ENCODE measurements around the gene IVNS1ABP.
"Not testable (repeated sequence)": the region's sequence is repeated elsewhere in the genome, so short reads cannot be mapped to it uniquely, and the experiment has no call there.

IVNS1ABP gene

DNA sequence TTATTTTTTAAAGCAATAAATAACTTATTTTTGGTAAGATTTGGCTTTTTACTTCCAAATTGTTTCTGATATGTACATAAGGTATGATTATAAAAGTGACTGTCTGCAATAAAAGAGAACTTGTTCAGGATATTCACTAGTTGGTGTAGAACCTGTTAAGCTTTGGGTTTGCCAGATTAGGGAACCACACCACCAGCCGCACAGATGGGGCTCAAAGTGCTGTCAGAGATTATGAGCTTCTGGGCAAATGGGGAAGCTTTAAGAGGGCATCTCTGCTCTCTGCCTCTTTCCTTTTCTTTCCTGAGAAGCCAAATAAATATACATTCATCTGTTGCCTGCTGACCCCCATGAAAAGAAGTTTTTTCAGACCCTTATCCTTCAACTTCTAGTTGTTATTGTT lies 25.4 kb downstream of the IVNS1ABP start:
- no peak for DNase-seq

DNA sequence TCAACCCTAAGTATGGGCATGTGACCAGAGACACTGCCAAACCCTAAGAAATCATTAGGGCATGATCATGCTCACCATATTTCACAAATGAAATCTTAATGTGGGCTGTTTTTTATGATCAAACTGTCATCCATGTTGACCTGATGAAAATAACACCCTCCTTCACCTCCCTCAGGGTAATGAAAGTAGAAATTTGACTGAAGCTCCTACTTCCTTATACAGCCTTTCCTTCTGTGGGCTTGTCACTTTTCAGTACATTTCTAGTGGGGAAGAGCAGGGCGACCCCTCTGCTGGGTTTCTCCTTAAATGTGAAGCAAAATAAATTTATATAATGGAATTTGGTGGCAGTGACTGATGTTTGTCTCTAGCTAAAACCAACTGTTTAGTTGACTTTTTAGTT lies 25.9 kb downstream of the IVNS1ABP start:
- no peak for DNase-seq

DNA sequence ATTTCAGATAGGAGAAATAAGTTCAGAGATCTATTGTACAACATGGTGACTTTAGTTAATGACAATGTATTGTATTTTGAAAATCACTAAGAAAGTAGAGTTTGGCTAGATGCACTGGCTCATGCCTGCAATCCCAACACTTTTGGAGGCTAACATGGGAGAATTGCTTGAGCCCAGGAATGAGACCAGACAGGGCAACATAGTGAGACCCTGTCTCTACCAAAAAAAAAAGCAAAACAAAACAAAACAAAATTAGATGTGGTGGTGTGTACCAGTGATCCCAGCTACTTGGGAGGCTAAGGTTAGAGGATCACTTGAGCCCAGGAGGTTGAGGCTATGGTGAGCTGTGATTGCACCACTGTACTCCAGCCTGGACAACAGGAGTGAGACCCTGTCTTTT lies 27.2 kb downstream of the IVNS1ABP start:
- no peak for DNase-seq

DNA sequence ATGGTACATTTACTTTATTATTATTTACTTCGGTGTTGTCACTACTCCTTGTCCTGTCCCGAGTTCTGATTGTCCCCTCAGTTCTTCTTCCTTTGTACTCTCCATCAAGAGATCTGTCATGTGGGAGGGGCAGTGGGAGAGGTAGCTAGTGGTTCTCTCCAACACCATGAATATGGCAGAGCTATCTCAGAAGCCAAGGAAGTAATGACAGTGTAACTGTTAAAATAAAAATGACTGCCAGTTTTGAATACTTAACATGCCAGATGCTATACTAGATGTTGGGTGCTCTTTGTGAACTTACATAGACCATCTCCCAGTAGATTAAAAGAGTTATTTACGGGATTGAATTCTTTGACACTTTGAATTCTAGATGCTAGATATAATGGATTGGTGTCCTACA lies 28.6 kb downstream of the IVNS1ABP start:
- DNase-seq = no peak

DNA sequence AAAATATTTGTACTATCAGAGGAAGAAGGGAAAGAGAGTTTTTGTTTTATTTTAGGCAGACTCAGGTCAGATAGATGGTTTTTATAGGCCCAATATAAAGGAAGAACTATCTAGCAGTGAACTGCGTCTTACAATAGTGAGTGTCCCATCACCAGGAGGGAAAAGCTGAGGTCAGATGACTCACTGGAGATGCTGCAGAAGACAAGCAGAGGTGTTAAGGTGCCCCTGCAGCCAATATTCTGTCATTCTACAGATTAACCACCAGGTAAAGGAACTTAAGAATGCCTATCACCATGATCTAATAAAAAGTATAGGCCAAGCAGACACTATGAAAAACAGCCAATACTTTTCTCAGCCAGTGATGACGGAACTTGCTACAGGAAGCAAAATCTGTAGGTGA lies 29.6 kb downstream of the IVNS1ABP start:
- DNase-seq = no peak

DNA sequence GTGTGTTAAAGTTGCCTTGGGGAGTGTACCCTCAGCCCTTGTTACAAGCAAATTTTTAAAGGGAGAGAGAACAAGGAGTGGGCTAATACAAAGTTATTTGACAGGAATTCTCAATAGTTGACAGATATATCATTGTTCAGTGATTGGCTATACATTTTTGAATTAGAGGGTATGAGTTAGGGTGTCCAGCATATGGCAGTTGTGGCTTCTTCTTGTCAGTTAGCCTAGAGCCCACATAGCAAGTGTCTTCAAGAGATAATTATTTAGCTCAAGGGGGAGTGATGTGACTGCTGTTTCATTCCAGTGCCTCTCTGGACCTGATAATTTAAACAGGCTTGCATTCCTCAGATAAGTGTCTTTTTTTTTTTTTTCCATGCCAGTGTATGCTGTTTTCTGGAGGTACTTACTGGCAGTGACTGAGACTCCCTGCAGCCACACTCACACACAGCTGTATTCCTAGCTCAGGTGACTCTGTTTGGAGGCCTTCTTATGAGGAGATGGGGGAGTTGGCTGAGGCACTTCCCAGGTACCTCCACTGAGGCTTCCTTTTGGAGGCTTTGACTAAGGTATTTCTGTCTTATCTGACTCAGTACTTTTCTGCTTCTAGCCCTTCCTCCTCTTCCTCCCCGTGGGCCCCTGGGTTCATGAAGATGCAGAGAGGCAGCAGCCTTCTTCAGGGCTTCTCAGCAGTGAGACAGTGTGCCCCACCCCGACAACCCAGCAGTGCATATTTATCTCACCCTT lies 32.3 kb downstream of the IVNS1ABP start:
- no peak for DNase-seq

DNA sequence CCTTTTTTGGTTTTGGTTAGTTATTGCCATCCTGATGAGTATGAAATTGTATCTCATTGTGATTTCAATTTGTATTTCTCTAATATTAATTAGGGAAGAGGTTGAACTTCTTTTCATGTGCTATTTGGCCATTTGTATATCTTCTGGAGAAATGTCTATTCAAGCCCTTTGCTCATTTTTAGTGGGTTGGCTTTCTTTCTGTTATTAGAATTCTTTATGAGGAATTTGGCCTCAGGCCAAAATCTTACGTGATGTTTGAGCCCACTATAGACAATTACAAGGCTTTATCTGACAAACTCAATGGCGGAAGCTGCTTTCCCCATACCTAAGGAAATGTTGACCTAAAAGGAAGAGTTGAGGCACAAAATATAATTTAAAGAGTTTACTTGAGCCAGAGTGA lies 32.9 kb downstream of the IVNS1ABP start:
- no peak for DNase-seq

DNA sequence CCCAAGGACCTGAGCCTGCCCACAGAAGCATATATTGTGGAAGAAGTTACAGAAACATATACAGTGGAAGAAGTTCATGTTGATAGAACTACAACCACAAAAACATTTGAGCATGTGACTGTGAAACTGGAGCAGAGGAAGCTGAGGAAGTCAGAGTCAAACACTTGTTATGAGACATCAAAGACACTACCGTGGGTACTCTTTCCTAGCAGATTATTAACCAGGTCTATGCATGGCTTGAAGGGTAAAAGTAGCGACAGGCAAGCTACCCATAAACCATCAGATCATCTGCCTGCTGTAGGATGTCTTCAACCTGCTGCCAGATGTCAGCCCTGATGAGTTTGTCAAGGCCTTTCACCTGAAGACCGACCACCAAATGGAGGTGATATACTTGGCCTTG lies 35.8 kb downstream of the IVNS1ABP start:
- DNase-seq = no peak

DNA sequence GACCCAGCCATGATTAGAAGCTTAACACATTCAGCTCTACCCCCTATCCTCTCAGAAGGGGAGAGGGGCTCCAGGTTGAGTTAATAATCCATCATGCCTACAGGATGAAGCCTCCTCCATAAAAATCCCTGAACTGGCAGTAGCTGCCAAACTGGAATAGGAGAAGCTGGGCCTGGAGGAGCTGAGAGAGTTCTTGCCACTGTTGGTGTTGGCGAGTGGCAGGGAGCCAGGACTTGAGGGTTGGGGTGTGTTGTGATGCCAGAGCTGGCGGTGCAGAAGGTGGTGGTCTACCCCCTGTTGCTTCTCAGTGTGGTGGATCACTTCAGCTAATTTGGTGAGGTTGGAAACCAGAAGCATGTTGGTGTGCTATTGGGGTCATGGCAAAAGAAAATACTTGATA lies 36.5 kb downstream of the IVNS1ABP start:
- DNase-seq = no peak

DNA sequence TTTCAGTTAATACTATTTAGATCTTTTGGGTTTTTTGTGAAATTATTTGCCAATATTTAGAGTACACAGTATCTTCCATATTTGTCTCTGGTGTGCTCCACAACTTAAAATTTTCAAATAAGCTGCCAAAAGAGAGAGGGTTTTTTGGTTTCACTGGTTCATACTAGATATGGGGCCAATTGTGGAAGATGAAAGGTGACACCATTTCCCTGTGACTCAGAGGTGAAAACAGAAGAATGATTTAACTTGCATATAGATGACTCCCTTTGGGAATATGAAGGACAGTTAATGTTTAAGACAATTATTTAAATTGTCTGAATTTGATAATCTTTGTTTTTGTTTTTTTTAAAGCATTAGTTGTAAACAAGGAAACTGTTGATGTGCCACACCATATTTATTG lies 37.5 kb downstream of the IVNS1ABP start:
- DNase-seq = no peak

DNA sequence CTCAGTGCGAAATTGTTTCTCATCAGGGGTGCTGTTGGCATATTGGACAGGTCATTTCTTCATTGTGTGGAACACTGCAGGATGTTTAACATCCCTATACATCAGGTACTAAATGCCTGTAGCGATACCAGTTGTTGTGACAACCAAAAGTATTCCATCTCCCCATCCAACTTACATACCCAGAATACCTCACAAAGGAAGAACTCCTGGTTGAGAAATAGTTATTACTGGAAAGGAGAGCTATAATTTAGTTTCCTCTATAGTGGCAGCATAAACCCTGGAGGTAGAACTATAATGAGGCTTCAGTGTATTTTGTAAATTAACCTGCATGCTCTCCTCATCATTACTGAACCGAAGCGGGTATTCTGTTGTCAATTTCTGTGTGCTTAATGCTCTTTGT lies 45.1 kb downstream of the IVNS1ABP start:
- DNase-seq = no peak

DNA sequence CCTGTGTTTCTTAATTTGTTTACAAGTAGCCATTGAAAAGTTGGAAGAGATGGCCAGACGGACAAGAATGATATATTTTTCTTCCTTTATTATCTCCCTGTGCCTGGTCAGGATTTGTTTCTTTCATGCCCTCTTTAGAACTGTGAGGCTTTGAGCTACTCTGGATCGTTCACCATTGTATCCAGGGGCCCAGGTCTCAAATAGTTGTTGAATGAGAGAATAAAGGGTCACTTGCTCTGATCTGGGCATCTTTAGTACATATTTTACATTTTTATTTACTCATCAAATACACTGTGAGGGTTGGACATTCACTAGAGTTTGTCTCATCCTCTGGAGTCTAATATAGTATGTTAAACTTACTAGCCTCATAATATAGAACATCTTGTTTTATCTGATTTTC lies 48.7 kb downstream of the IVNS1ABP start:
- DNase-seq = no peak

DNA sequence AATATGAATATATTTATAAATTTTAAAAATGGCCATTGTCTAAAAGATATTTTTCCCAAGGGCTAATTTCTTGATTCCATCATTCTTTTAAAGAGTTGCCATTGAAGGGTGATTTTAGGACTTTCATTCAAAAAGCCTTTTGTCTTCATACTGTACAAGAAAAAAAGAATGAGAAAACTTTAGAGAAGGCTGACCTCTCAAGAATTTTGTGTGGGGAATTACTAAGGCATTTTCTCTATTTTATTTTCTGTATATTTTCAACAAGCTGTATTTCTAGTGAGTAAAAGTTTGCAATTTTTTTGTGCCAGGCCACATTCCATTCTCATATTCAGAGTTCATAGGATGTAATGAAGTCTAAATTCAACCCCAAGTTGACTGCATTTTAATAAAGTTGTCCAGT lies 49.3 kb downstream of the IVNS1ABP start:
- no peak for DNase-seq

DNA sequence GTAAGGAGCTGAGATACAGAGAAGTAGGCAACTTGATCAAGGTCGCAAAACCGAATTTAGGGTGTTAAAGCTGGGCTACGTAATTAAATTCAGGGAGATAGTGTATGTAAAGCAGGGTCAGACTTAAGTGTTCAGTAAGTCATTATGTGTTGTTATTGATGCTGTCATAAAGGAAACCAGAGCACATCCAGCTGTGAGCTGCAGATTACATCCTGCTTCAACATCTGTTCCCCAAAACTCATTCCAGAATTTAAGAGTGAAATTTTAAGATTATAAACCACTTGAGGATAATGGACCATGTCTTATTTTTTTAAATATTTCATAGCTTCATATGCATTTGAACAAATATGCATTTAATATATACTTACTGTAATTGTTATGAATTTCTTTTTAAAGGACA lies 49.7 kb downstream of the IVNS1ABP start:
- DNase-seq = no peak

DNA sequence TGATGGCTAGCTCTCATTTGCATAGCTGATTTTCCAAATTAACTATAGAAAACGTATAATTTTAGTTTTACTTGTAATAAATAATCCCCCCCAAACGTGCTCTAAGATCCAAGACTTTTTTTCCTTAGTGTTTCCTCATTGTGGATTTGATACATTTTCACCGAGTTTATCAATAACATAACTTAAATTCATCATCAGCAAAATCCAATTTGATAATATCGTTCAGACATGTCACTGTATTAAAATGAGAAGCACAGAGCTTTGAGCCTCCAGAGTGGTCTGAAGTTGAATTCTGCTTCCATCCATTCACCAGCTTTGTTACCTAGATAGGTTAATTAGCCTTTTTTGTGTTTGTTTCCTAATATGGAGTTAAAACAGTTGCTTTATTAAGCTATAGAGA lies 51.7 kb downstream of the IVNS1ABP start:
- no peak for DNase-seq

DNA sequence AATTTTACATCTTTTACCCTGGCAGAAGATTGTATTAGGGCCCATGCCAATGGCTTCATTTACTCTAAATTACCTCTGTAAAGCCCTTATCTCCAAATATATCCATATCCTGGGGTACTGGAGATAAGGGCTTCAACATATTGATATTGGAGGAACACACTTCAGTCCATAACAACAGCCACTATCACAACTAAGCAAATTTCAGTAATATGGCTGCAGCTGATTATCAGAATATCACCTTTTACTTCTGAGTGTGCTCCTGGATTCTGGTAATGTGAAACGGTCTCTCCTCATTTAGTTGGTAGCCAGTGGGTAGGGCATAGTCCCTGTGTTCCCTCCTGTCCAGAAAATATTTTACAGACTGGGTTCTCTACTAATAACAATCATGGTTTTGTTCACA lies 53.3 kb downstream of the IVNS1ABP start:
- DNase-seq = no peak

DNA sequence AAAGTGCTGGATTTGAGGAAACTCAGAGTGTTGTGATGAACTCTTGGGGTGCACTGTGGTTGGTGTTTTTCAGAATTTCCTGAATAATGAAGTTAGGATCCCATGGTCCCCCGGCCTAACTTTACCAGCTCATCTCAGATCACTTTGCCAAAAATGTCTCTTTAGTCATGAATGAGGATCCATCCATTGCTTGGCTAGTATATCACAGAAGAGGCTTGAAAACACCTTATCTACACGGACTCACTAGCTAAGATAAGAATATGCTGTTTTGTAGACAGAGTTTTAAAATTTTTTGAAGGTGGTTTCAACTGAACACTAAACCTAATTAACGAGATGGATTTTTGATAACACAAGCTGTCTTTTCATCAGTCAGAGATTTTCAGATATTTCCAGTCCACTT lies 53.8 kb downstream of the IVNS1ABP start:
- DNase-seq = no peak

DNA sequence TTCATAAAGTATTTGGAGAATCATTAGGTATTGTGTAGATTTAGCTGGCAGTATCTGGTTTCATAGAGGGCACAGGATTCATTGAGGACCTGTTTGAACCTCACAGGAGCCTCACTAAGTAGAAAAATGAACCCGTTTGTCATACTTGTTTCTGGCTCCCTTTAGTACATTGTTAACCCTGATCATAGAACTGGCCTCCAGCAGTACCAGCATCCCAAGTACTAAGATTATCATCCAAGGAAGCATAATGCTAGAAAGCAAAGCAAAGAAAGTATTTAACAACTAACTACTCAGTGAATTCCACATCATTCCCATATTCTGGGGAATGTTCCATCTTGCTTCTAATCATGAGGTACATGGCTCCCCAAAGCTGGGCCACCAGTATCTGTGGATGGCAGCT lies 54.9 kb downstream of the IVNS1ABP start:
- DNase-seq = no peak

DNA sequence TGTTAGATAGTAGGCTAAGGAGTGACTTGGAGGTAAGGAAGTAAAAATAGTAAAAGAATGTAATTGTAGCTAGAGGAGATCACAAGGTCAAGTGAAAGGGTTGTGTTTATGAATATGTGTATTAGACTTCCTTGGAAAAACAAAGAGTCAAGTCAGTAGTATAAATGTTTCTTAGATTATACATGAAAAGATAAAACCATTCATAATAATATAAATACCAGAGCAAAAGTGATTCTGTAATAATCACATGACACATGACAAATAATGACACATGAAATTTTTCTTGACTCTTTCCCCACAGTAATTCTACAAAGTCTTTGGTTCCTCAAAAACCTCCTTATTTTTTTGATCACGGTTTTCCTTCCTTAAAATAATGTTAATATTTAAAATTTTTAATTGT lies 56.4 kb downstream of the IVNS1ABP start:
- no peak for DNase-seq

DNA sequence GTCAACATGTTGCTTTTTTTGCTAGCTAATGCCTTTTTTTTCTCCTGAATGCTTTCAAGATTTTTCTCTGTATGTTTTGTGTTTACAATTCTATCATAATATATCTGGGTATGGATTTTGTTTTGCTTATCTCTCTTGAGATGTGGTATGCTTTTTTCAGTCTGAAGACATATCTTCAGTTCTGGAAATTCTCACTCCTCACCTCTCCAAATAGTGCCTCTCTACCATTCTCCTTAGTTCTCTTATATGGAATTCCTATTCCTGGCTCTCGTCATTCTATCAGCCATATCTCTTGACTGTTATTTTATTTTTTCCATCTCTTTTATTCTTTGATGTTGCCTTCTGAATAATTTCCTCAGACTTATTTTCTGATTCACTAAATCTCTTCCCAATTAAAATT lies 58.4 kb downstream of the IVNS1ABP start:
- DNase-seq = no peak

DNA sequence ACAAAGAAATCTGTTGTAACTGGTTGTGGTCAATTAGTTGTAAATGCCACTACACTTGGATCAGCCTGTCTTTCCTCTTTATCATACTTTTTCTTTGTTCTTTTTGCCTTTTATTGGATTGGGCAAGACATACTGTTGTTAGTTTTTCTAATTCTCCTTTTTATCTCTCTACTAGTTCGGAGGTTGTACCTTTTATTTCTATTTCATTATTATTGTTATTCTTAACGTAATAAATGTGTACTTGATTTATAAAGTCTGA lies 59.2 kb downstream of the IVNS1ABP start:
- no peak for DNase-seq

DNA sequence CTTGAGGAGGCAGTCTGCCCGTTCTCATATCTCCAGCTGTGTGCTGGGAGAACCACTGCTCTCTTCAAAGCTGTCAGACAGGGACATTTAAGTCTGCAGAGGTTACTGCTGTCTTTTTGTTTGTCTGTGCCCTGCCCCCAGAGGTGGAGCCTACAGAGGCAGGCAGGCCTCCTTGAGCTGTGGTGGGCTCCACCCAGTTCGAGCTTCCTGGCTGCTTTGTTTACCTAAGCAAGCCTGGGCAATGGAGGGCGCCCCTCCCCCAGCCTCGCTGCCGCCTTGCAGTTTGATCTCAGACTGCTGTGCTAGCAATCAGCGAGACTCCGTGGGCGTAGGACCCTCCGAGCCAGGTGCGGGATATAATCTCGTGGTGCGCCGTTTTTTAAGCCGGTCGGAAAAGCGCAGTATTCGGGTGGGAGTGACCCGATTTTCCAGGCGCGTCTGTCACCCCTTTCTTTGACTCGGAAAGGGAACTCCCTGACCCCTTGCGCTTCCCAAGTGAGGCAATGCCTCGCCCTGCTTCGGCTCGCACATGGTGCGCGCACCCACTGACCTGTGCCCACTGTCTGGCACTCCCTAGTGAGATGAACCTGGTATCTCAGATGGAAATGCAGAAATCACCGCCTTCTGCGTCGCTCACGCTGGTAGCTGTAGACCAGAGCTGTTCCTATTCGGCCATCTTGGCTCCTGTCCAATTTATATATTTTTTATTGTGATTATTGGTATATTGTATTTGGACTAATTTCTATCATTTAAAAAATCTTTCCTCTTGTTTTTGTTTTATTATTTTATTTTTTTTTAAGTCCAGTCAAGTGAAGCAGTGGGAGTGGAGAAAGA lies 59.7 kb downstream of the IVNS1ABP start:
- not testable (repeated sequence) for DNase-seq

DNA sequence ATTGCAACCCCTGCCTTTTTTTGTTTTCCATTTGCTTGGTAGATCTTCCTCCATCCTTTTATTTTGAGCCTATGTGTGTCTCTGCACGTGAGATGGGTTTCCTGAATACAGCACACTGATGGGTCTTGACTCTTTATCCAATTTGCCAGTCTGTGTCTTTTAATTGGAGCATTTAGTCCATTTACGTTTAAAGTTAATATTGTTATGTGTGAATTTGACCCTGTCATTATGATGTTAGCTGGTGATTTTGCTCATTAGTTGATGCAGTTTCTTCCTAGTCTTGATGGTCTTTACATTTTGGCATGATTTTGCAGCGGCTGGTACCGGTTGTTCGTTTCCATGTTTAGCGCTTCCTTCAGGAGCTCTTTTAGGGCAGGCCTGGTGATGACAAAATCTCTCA lies 61.4 kb downstream of the IVNS1ABP start:
- not testable (repeated sequence) for DNase-seq

DNA sequence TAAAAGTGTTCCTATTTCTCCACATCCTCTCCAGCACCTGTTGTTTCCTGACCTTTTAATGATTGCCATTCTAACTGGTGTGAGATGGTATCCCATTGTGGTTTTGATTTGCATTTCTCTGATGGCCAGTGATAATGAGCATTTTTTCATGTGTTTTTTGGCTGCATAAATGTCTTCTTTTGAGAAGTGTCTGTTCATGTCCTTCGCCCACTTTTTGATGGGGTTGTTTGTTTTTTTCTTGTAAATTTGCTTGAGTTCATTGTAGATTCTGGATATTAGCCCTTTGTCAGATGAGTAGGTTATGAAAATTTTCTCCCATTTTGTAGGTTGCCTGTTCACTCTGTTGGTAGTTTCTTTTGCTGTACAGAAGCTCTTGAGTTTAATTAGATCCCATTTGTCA lies 64.6 kb downstream of the IVNS1ABP start:
- DNase-seq = not testable (repeated sequence)

DNA sequence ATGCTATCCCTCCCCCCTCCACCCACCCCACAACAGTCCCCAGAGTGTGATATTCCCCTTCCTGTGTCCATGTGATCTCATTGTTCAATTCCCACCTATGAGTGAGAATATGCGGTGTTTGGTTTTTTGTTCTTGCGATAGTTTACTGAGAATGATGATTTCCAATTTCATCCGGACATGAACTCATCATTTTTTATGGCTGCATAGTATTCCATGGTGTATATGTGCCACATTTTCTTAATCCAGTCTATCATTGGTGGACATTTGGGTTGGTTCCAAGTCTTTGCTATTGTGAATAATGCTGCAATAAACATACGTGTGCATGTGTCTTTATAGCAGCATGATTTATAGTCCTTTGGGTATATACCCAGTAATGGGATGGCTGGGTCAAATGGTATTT lies 65.1 kb downstream of the IVNS1ABP start:
- DNase-seq = not testable (repeated sequence)

Data from eye (tissue), 1 donor.